NCI-H69 (cell line): ENCODE results near the gene CCDC71.

ENCODE experiments used
- DNase-seq: peaks from one replicate; lab custom pipeline; 2025; lab: John Stamatoyannopoulos, UW

Gene CCDC71

GRCh38 chr3:49131576-49131975 is 34.6 kb downstream of the CCDC71 start:
- DNase-seq: no peak

- DNase-seq: no peak
Observed at GRCh38 chr3:49131040-49131439, 35.1 kb downstream of the CCDC71 start.

GRCh38 chr3:49124991-49125670 is 41.0 kb downstream of the CCDC71 start:
- DNase-seq: peak; percentile 8

- no peak for DNase-seq
Observed at GRCh38 chr3:49124203-49124602, 41.9 kb downstream of the CCDC71 start.

- DNase-seq: no peak
Observed at GRCh38 chr3:49123687-49124086, 42.4 kb downstream of the CCDC71 start.

GRCh38 chr3:49122886-49123545 is 43.1 kb downstream of the CCDC71 start:
- no peak for DNase-seq

- DNase-seq: no peak
Observed at GRCh38 chr3:49122451-49122850, 43.7 kb downstream of the CCDC71 start.

GRCh38 chr3:49122022-49122421 is 44.1 kb downstream of the CCDC71 start:
- no peak for DNase-seq

- no peak for DNase-seq
Observed at GRCh38 chr3:49121132-49121736, 44.9 kb downstream of the CCDC71 start.

GRCh38 chr3:49120438-49121131 is 45.5 kb downstream of the CCDC71 start, which contains the start of gene USP19:
USP19 (minus strand) TSS chr3:49120823; CDS start chr3:49119145, 1,678 bp downstream.
- DNase-seq: peak; percentile 91

GRCh38 chr3:49120096-49120437 is 46.1 kb downstream of the CCDC71 start:
- DNase-seq: no peak

- no peak for DNase-seq
Observed at GRCh38 chr3:49119439-49119838, 46.7 kb downstream of the CCDC71 start.

- DNase-seq: no peak
Observed at GRCh38 chr3:49119036-49119435, 47.1 kb downstream of the CCDC71 start.
